Mucosa of rectum (tissue), 2 donors: ENCODE measurements around the gene SYNPO2.
A peak's percentile ranks its signal among the peaks of the same experiment; 100 is the strongest.

Source experiments
- H3K27ac ChIP-seq, 2 donors: one replicate each; pipeline ENCODE4 v1.7.0; 2013; ENCODE audit warnings: inconsistent platforms in 2 of 2, low read depth in 2 of 2, low read length in 2 of 2
- H3K27me3 ChIP-seq, 2 donors: one replicate each; pipeline ENCODE4 v1.7.0; 2013; ENCODE audit warnings: low read length in 2 of 2; ENCODE audit not compliant: control insufficient read depth in 2 of 2, insufficient read depth in 2 of 2
- H3K36me3 ChIP-seq, 2 donors: one replicate each; pipeline ENCODE4 v1.7.0; 2013; ENCODE audit warnings: low read length in 2 of 2; ENCODE audit not compliant: control insufficient read depth in 2 of 2, insufficient read depth in 2 of 2
- H3K4me1 ChIP-seq, 2 donors: one replicate each; pipeline ENCODE4 v1.7.0; 2013; ENCODE audit warnings: low read length in 2 of 2, mild to moderate bottlenecking in 1 of 2; ENCODE audit not compliant: control insufficient read depth in 2 of 2, insufficient read depth in 2 of 2
- H3K4me3 ChIP-seq, 2 donors: one replicate each; pipeline ENCODE4 v1.7.0; 2013; ENCODE audit warnings: low read length in 2 of 2
- H3K9ac ChIP-seq, 2 donors: one replicate each; pipeline ENCODE4 v1.7.0; 2013; ENCODE audit warnings: low read length in 2 of 2, low read depth in 1 of 2, mild to moderate bottlenecking in 1 of 2
- H3K9me3 ChIP-seq, 2 donors: one replicate each; pipeline ENCODE4 v1.7.0; 2013; ENCODE audit warnings: low read length in 2 of 2; ENCODE audit not compliant: control insufficient read depth in 2 of 2
- donor health status: healthy.
- donor health status: Normal muscosa, but diverticular disease.

SYNPO2 gene

GRCh38 chr4:119097282-119097900 lies 208.7 kb downstream of the SYNPO2 start:
- Histone ChIP-seq H3K36me3 (no peaks in the 10 kb centered on the region), H3K4me1 (peaks cover 16 to 52% of the 10 kb centered on the region in 2 donors), H3K9me3 (no peaks in the 10 kb centered on the region), H3K9ac (no peak overlapping the region), H3K27me3 (no peaks in the 10 kb centered on the region), H3K4me3 (no peak overlapping the region), H3K27ac (peak overlapping the region; percentile 63 to 73)

GRCh38 chr4:119098306-119098705 lies 209.7 kb downstream of the SYNPO2 start:
- no peaks in the 10 kb centered on the region for H3K9me3 ChIP-seq
- H3K27me3 ChIP-seq = no peaks in the 10 kb centered on the region
- H3K4me1 ChIP-seq = peaks cover 15 to 56% of the 10 kb centered on the region in 2 donors
- no peaks in the 10 kb centered on the region for H3K36me3 ChIP-seq
- peak overlapping the region; percentile 63 to 73 for H3K27ac ChIP-seq
- no peak overlapping the region for H3K4me3 ChIP-seq
- H3K9ac ChIP-seq = no peak overlapping the region

GRCh38 chr4:119099227-119099810 lies 210.7 kb downstream of the SYNPO2 start:
- Histone ChIP-seq H3K9me3 (no peaks in the 10 kb centered on the region), H3K27me3 (no peaks in the 10 kb centered on the region), H3K27ac (no peak overlapping the region), H3K4me3 (no peak overlapping the region), H3K9ac (no peak overlapping the region), H3K36me3 (no peaks in the 10 kb centered on the region), H3K4me1 (peaks cover 8 to 58% of the 10 kb centered on the region in 2 donors)

- H3K27me3 ChIP-seq = no peaks in the 10 kb centered on the region
- no peaks in the 10 kb centered on the region for H3K9me3 ChIP-seq
- H3K36me3 ChIP-seq = no peaks in the 10 kb centered on the region
- no peak overlapping the region for H3K4me3 ChIP-seq
- H3K9ac ChIP-seq = no peak overlapping the region
- H3K4me1 ChIP-seq = peaks cover 8 to 58% of the 10 kb centered on the region in 2 donors
- H3K27ac ChIP-seq = peak overlapping the region; percentile 12 to 57
Observed at GRCh38 chr4:119100655-119101054, 212.0 kb downstream of the SYNPO2 start.

- H3K27me3 ChIP-seq = no peaks in the 10 kb centered on the region
- H3K9me3 ChIP-seq = no peaks in the 10 kb centered on the region
- peak overlapping the region in 1 of 2 donors; percentile 15 for H3K4me3 ChIP-seq
- peaks cover 4 to 44% of the 10 kb centered on the region in 2 donors for H3K4me1 ChIP-seq
- peak overlapping the region; percentile 82 to 87 for H3K27ac ChIP-seq
- no peaks in the 10 kb centered on the region for H3K36me3 ChIP-seq
- H3K9ac ChIP-seq = peak overlapping the region in 1 of 2 donors; percentile 47
Observed at GRCh38 chr4:119103263-119103662, 214.6 kb downstream of the SYNPO2 start.

GRCh38 chr4:119104644-119105273 lies 216.1 kb downstream of the SYNPO2 start:
- Histone ChIP-seq H3K9ac (no peak overlapping the region), H3K27me3 (no peaks in the 10 kb centered on the region), H3K4me1 (peaks cover 4 to 38% of the 10 kb centered on the region in 2 donors), H3K36me3 (no peaks in the 10 kb centered on the region), H3K4me3 (no peak overlapping the region), H3K9me3 (no peaks in the 10 kb centered on the region), H3K27ac (peak overlapping the region in 1 of 2 donors; percentile 10)

- Histone ChIP-seq H3K4me3 (no peak overlapping the region), H3K27ac (no peak overlapping the region), H3K9ac (no peak overlapping the region), H3K36me3 (no peaks in the 10 kb centered on the region), H3K9me3 (no peaks in the 10 kb centered on the region), H3K27me3 (no peaks in the 10 kb centered on the region), H3K4me1 (peaks cover 2 to 34% of the 10 kb centered on the region in 2 donors)
Observed at GRCh38 chr4:119105605-119106004, 217.0 kb downstream of the SYNPO2 start.

GRCh38 chr4:119106036-119107000 lies 217.7 kb downstream of the SYNPO2 start:
- Histone ChIP-seq H3K9ac (no peak overlapping the region), H3K9me3 (no peaks in the 10 kb centered on the region), H3K27me3 (no peaks in the 10 kb centered on the region), H3K4me1 (peaks cover 2 to 27% of the 10 kb centered on the region in 2 donors), H3K27ac (no peak overlapping the region), H3K4me3 (no peak overlapping the region), H3K36me3 (no peaks in the 10 kb centered on the region)

- H3K4me3 ChIP-seq = no peak overlapping the region
- H3K27me3 ChIP-seq = no peaks in the 10 kb centered on the region
- H3K36me3 ChIP-seq = no peaks in the 10 kb centered on the region
- no peaks in the 10 kb centered on the region for H3K4me1 ChIP-seq
- no peak overlapping the region for H3K27ac ChIP-seq
- no peak overlapping the region for H3K9ac ChIP-seq
- no peaks in the 10 kb centered on the region for H3K9me3 ChIP-seq
Observed at GRCh38 chr4:119110121-119110520, 221.5 kb downstream of the SYNPO2 start.
